GM19025 (cell line): ENCODE data around the gene PXK.

ENCODE experiments used
- ATAC-seq: cut with Tn5 transposase; IDR thresholded peaks from one replicate; pipeline ENCODE4 v1.9.1; 2021; ENCODE audit warnings: mild to moderate bottlenecking, low read depth, moderate library complexity; ENCODE audit not compliant: unreplicated experiment

PXK gene

DNA sequence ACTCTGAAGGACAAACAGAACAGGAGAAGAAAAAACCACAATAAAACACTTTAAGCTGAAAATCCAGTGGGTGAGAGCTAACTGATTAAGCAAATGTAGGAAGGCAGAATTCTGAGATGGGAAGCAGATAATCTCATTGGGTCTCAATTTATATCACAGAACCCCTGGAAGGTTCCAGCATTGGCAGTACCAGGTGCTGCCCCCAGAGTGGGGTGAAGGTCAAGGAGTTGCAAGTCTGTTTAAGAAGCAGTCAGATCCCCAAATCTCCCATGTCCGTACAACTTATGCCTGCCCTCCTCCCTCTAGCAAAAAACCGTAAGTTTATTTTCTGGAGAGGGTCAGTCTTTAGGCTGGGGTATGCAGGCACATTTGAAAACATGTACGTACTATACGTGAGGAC lies 45.1 kb downstream of the PXK start:
- no peak for ATAC-seq

DNA sequence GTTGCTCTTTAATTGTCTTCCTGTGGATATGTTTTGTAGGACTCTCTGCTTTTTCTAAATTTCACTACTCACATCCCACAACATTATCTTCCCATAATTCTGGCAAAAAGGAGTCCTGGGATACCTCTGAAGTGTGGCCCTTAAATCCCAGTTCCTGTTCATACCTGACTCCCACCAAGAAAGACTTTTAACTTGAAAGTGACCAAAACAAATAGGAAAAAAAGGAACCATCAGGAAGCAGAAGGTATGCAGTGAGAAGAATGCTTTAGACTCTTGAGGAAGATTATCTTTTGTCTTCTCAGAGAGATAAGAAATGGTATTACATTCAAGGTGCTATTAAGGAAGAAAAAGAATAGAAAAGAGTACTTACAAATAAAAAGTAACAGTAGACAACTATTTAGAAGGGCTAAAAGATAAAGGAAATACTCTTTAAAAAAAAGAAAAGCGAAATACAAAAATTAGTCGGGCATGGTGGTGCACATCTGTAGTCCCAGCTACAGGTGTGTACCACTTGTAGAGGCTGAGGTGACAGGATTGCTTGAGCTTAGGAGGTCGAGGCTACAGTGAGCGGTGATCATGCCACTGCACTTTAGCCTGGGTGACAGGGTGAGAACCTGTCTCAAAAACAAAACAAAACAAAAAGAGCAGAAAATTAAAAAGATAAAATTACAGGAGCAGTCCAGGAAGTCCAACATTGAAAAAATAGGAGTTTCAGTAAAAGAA lies 46.8 kb downstream of the PXK start:
- no peak for ATAC-seq

GRCh38 chr3:58383476-58383875 lies 50.8 kb downstream of the PXK start:
- ATAC-seq: no peak

GRCh38 chr3:58383904-58384303 lies 51.2 kb downstream of the PXK start:
- no peak for ATAC-seq

GRCh38 chr3:58384381-58385090 lies 51.8 kb downstream of the PXK start:
- no peak for ATAC-seq

DNA sequence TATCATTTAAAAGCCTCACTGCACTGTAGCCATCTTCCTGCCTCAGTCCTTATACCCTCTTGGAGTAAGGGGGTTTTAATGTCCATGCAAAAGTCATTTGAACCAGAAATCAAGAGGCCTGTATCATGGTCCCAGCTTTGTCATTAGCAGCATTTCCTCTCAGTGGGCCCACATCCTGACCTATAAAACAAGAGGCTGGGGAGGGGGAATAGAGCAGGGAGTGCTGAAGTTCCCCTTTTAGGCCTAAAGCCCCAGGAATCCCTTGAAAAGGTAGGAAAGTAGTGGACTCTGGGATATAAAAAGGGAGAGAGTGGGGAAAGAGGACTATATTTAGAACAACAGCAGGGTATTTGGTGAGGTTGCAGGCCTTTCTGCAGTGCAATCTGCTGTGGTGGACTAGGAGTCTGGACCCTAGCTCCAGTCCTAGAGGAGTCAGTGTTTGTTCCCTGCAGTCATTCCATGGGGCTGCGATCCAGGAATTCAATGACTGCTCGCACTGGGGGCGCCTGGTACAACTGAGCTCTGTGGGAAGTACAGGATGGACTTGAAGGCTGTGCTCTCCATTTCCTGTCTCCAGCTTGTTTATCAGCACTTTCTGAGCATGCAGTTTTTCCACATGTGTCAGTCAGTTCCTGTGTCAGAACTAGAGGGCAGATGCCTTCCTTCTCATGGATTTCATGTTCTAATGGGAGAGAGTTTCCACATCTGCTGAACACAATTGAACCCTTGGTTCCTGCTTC lies 54.1 kb downstream of the PXK start:
- ATAC-seq: no peak

DNA sequence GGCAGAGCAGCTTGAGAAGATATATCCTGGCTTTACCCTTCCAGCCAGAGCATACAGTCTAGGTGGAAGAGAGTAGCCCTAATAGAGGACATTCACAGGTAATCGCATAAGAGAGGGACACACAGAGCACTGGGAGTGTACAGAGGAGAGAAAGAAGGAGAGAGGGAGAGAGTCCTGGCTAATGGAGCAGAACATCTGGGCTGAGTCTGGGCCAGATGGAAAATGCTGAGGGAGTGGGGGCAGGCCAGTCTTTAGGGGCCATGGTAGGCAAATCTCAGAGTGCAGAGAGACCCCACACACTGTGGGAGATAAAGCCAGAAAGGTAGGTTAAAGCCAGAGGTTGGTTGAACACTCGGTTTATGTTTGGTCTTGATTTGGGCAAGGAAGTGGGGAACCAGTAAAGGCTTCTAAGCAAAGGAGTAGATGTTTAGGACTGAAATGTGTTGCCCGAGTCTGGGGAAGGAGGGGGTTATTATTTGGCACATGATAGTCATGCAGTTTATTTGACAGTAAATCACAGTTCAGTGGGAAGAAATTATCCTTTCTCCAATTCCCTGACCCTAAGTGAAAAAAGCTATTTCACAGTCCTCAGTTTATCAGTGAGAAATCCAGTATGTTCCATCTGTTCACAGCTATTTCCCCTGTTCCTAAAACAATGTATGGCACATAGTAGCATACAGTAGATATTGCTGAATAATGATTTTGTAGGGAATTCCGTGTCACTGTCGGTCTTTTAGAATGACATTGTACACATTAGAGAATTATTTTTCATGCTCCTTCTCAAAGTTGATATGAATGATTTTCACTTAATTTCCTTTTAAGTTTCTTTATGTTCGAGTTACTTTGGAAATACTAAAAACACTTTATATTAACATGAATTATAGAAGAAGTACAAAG lies 55.2 kb downstream of the PXK start:
- no peak for ATAC-seq

- ATAC-seq: no peak
Observed at GRCh38 chr3:58388550-58389091, 55.9 kb downstream of the PXK start.

- ATAC-seq: no peak
Observed at GRCh38 chr3:58391156-58391865, 58.6 kb downstream of the PXK start.

DNA sequence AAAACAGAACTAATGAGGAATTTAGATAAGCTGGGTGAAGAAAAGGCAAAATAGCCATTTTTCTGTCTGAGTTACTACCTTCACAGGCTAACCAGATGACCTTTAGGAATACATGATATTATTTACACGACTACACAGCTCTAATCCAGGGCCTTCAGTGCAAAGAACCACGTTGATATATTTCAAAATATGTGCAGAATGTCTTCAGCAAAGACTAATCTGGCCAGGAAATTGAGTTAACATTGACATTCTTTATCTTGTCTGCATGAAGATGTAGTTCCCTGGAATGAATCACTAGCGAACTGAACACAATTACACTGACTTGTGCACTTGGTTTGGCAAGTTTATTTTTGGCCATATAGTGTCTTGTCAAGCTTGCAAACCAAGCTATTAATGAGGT lies 59.5 kb downstream of the PXK start:
- ATAC-seq: no peak

DNA sequence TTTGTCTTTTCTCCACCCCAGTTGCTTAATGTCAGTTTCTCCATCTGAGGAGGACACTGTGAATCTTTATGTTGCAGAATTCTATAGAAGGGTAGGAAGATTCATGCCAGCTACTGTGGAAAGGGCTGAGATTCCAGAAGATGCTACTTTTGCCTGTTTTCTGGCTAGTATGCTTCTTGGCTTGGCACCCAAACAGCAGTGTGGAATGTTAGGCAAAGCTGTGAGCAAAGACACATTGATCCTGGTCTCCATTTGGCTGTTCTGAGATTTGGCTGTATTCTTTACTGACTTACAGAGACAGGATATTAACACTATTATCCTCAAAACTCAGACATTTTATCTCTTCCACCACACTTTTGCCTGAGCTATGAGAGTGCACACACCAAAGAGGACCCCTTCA lies 61.6 kb downstream of the PXK start:
- no peak for ATAC-seq

- ATAC-seq: no peak
Observed at GRCh38 chr3:58398669-58399333, 66.1 kb downstream of the PXK start.

GRCh38 chr3:58403513-58404109 lies 70.9 kb downstream of the PXK start:
- ATAC-seq: no peak

GRCh38 chr3:58404396-58404795 lies 71.7 kb downstream of the PXK start:
- ATAC-seq: no peak

DNA sequence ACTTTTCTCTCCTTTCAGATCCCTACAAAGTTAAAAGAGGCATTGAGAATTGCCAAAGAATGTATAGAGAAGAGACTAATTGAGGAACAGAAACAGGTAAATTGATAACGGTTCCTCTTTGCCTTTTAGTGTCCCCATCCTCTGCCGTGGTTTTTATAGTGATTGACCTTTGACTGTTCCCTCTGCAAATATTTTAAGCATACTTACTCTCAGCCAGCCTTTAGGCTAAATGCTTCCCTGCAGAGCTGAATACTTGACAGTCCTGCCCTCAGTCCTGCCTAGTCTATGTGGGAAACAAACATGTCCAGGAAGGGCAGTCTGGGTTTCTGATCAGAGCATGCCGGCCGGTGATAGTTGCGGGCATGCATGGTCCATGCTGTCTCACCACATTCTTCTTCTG lies 76.2 kb downstream of the PXK start:
- ATAC-seq: no peak

DNA sequence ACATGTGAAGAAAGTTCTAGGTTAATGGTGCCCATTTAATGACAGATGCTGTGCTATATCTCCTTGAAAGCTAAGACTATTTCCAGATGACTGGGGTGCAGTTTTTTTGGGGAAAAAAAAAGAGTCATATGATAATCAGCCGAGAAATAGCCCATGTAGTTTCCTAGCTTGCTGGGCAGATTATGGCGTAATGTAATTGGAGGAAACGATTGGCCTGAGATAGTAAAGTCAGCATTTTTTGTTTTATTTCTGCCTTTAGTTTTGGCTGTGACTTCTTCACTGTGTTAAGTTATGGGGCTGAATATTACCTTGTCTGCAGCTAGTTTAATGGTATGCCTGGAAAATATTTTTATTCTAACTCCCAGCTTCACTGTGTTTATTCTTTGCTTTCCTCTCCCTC lies 77.0 kb downstream of the PXK start:
- no peak for ATAC-seq

DNA sequence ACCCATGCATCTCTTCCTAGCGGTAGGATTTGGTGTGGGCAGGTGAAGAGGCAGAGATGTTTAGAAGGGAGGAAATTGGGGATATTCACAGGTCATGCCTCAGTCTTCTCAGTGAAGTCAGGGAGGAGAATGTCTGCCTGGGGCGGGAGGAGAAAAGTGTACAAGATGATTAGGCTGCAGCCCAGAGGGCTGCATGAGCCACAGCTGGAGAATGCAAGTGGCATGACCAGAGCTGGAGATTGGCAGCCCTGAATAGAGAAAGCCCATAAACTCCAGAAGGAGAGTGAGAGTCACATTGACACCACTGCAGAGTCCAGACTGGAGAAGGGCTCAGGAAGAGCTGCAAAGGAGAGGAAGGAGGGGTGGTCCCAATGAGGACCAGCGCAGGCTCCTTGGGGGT lies 78.3 kb downstream of the PXK start:
- no peak for ATAC-seq

GRCh38 chr3:58411851-58412830 lies 79.4 kb downstream of the PXK start:
- no peak for ATAC-seq
